ENCODE data around the gene LDHAL6A.

DNA sequence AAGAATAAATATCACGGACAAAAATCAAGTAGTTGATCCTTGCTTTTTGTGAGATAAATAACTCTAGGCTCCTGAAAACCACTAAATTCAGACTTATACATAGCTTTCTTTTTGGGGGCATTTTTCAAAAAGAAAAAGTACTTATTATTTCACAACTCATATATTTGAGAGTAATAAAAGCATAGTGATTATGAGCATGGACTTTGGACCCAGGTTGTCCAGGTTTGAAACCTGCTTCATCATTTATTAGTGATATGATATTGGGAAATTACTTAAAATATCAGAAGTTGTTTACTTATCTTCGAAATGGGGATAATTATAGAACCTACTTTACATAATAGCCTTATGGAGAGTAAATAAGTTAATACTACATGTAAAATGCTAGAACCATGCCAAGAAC is 17.0 kb upstream of the LDHAL6A start:
- TF ChIP-seq, protein P1, sequence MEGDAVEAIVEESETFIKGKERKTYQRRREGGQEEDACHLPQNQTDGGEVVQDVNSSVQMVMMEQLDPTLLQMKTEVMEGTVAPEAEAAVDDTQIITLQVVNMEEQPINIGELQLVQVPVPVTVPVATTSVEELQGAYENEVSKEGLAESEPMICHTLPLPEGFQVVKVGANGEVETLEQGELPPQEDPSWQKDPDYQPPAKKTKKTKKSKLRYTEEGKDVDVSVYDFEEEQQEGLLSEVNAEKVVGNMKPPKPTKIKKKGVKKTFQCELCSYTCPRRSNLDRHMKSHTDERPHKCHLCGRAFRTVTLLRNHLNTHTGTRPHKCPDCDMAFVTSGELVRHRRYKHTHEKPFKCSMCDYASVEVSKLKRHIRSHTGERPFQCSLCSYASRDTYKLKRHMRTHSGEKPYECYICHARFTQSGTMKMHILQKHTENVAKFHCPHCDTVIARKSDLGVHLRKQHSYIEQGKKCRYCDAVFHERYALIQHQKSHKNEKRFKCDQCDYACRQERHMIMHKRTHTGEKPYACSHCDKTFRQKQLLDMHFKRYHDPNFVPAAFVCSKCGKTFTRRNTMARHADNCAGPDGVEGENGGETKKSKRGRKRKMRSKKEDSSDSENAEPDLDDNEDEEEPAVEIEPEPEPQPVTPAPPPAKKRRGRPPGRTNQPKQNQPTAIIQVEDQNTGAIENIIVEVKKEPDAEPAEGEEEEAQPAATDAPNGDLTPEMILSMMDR (IDR thresholded peaks at IDR 0.05) = no peak
- TF ChIP-seq POLR2A (IDR thresholded peaks at IDR 0.05) = no peak

All from lower leg skin (tissue), 3 donors.